VCaP (cell line): ENCODE results near the gene CD93.

Experiments
- H3K27ac ChIP-seq: fragments of 450-650 bp; 2 replicates; pipeline ENCODE4 v1.5.1; 2017
- TF ChIP-seq, protein P1 (sequence below): fragments of 450-650 bp; conservative IDR thresholded peaks from 2 replicates; pipeline ENCODE4 v1.5.1; 2017; ENCODE audit warnings: mild to moderate bottlenecking, moderate library complexity

Gene CD93

GRCh38 chr20:23129266-23129665 is 43.1 kb upstream of the CD93 start:
- H3K27ac ChIP-seq: no peak overlapping the region
- TF ChIP-seq, protein P1, sequence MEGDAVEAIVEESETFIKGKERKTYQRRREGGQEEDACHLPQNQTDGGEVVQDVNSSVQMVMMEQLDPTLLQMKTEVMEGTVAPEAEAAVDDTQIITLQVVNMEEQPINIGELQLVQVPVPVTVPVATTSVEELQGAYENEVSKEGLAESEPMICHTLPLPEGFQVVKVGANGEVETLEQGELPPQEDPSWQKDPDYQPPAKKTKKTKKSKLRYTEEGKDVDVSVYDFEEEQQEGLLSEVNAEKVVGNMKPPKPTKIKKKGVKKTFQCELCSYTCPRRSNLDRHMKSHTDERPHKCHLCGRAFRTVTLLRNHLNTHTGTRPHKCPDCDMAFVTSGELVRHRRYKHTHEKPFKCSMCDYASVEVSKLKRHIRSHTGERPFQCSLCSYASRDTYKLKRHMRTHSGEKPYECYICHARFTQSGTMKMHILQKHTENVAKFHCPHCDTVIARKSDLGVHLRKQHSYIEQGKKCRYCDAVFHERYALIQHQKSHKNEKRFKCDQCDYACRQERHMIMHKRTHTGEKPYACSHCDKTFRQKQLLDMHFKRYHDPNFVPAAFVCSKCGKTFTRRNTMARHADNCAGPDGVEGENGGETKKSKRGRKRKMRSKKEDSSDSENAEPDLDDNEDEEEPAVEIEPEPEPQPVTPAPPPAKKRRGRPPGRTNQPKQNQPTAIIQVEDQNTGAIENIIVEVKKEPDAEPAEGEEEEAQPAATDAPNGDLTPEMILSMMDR: no peak

- TF ChIP-seq, protein P1: no peak
- H3K27ac ChIP-seq: no peak overlapping the region
Observed at GRCh38 chr20:23128461-23129125, 42.5 kb upstream of the CD93 start.

DNA sequence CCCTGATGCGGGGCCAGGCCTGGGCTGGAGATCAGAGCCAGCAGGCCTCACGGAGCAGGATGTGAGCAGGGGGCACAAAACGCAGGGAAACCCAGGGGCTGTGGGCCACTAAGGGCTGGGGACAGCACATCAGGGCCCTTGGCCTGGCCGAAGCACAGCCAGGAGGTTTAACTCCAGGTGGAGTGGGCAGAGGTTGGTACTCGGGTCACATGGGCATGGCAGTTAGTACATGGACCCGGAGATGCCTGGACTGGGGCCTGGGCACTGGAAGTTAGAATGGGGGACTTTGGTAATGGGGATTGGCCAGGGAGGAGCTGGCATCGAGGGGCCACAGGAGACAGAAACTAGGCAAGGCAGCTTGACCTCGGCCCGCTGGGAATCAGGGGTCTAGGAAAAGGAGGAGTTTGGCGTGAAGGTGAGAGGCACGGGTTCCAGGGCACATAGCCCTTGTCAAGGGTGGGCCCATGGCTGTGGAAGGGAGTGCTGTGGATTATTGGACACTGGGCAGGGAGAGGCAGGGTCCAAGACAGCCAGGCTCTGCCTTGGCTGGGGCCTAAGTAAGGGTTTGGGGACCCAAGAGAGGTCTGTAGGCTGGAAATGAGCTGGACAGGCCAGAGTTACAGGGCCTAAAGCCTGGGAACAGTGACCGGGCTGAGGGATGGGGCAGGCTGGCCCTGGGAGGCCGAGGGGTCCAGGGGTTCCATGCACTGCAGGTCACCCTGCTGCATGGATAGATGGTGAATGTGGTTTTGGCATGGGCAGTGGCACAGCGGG is 41.6 kb upstream of the CD93 start:
- TF ChIP-seq, protein P1: no peak
- H3K27ac ChIP-seq: no peak overlapping the region

- TF ChIP-seq, protein P1: no peak
- no peak overlapping the region for H3K27ac ChIP-seq
Observed at GRCh38 chr20:23126281-23127061, 40.3 kb upstream of the CD93 start.

- peak overlapping the region; percentile 32; the same call in 1 of the 2 replicates for H3K27ac ChIP-seq
- TF ChIP-seq, protein P1: no peak
Observed at GRCh38 chr20:23125625-23126191, 39.6 kb upstream of the CD93 start.

- H3K27ac ChIP-seq: peak overlapping the region; percentile 32; the same call in 1 of the 2 replicates
- TF ChIP-seq, protein P1: no peak
Observed at GRCh38 chr20:23125159-23125558, 39.0 kb upstream of the CD93 start.

- H3K27ac ChIP-seq: no peak overlapping the region
- TF ChIP-seq, protein P1: no peak
Observed at GRCh38 chr20:23123886-23124285, 37.8 kb upstream of the CD93 start.
